HepG2 (cell line): ENCODE data around the gene TMX2. TPM values are rescaled to one million over a fixed set of nuclear protein-coding genes. Genes with fewer than 3 reads are reported as not detected.

Source experiments
- ATAC-seq: fragments of 200-7000 bp; cut with Tn5 transposase; 3 replicates; pipeline ENCODE4 v1.9.1; 2020; ENCODE audit warnings: mild to moderate bottlenecking, moderate library complexity
- BruUV-seq: library from RNA; stranded (reverse); fragments of 400-500 nt; replicated peaks from 2 replicates; lab custom pipeline; 2021; lab: Mats Ljungman, UMichigan
- CTCF ChIA-PET: fragments of 300-600 bp; formaldehyde crosslinking; extraction: SDS; loops from one replicate; lab custom pipeline; 2021; ENCODE audit warnings: low total read pairs, inconsistent platforms, low intra/inter-chr PET ratio; lab: Yijun Ruan, JAX
- POLR2A ChIA-PET: fragments of 350-600 bp; sonication (Branson Sonifier 250); formaldehyde crosslinking; loops from one replicate; lab custom pipeline; 2020; ENCODE audit warnings: antibody characterized with exemption, inconsistent platforms; lab: Yijun Ruan, JAX
- DNase-seq: peaks from one replicate; pipeline ENCODE4 v3.0.0-alpha.2; 2015; ENCODE audit warnings: low spot score
- FAIRE-seq: peaks from 3 replicates; lab custom pipeline; 2011; peaks lifted over from hg19 to GRCh38; lab: Jason Lieb, UNC
- H2AFZ ChIP-seq: one replicate; pipeline ENCODE4 v1.6.1; 2011; ENCODE audit warnings: low read length, inconsistent platforms
- H3K27ac ChIP-seq: fragments of 300-600 bp; 3 replicates; pipeline ENCODE4 v1.8.0; 2011; ENCODE audit warnings: mixed run types, mild to moderate bottlenecking, mixed read lengths, low read length, inconsistent platforms; ENCODE audit not compliant: insufficient read depth; ENCODE audit errors: extremely low read length
- H3K27me3 ChIP-seq, 2 experiments: fragments of 200-600 bp in 1 of 2; 2 replicates in 1 of 2; 3 replicates in 1 of 2; pipeline versions ENCODE4 v1.6.0 to v1.8.0; 2011; ENCODE audit warnings: low read length in 2 of 2, mild to moderate bottlenecking in 2 of 2, moderate library complexity in 2 of 2, inconsistent platforms in 1 of 2; ENCODE audit not compliant: insufficient read depth in 2 of 2, control insufficient read depth in 1 of 2
- H3K36me3 ChIP-seq, 2 experiments: fragments of 200-600 bp in 1 of 2; replicated peaks in 1 of 2; 2 replicates in 1 of 2; 3 replicates in 1 of 2; pipeline versions ENCODE4 v1.5.1 to v1.8.0; 2011; ENCODE audit warnings: low read length in 2 of 2, inconsistent platforms in 1 of 2; ENCODE audit not compliant: insufficient read depth in 2 of 2, control insufficient read depth in 1 of 2
- H3K4me1 ChIP-seq: 2 replicates; pipeline ENCODE4 v1.5.1; 2012; ENCODE audit warnings: low read length, inconsistent platforms; ENCODE audit not compliant: insufficient read depth
- H3K4me2 ChIP-seq: 2 replicates; pipeline ENCODE4 v1.6.0; 2011; ENCODE audit warnings: low read depth, low read length, inconsistent platforms
- H3K4me3 ChIP-seq, 3 experiments: fragments of 200-600 bp in 1 of 3; sonication (generic), shearing (Covaris generic) in 1 of 3; replicated peaks in 1 of 3; 2 replicates each; pipeline ENCODE4 v1.5.1; 2011 to 2016; ENCODE audit warnings: low read length in 3 of 3, inconsistent platforms in 2 of 3, low read depth in 2 of 3, mild to moderate bottlenecking in 2 of 3, control low read depth in 1 of 3, mixed read lengths in 1 of 3; ENCODE audit not compliant: insufficient read depth in 1 of 3
- H3K79me2 ChIP-seq: one replicate; pipeline ENCODE4 v1.6.1; 2011; ENCODE audit warnings: low read length, inconsistent platforms; ENCODE audit not compliant: insufficient read depth
- H3K9ac ChIP-seq: 2 replicates; pipeline ENCODE4 v1.6.0; 2011; ENCODE audit warnings: mild to moderate bottlenecking, low read depth, low read length, inconsistent platforms; ENCODE audit not compliant: insufficient read depth
- H3K9me3 ChIP-seq: 2 replicates; pipeline ENCODE4 v1.5.1; 2012; ENCODE audit warnings: mild to moderate bottlenecking, low read length
- H4K20me1 ChIP-seq: 2 replicates; pipeline ENCODE4 v1.6.0; 2011; ENCODE audit warnings: inconsistent platforms, mild to moderate bottlenecking, low read length, moderate library complexity; ENCODE audit not compliant: insufficient read depth
- BCL6 ChIP-seq: IDR thresholded peaks from 2 replicates; pipeline ENCODE4 v1.6.1; 2016; ENCODE audit warnings: missing genetic modification reagents, missing compliant biosample characterization
- ELF3 ChIP-seq: IDR thresholded peaks from 2 replicates; pipeline ENCODE4 v1.6.1; 2016; ENCODE audit warnings: missing genetic modification reagents, missing compliant biosample characterization
- ELF4 ChIP-seq: sonication (generic); formaldehyde crosslinking; IDR thresholded peaks from 2 replicates; pipeline ENCODE4 v1.5.0; 2020; ENCODE audit warnings: missing genetic modification reagents, mild to moderate bottlenecking, moderate library complexity, borderline replicate concordance
- FOSL2 ChIP-seq: sonication (generic); formaldehyde crosslinking; IDR thresholded peaks from 2 replicates; pipeline ENCODE4 v1.4.0; 2020; ENCODE audit warnings: missing genetic modification reagents
- HMG20A ChIP-seq: IDR thresholded peaks from 2 replicates; pipeline ENCODE4 v1.6.1; 2016; ENCODE audit warnings: borderline replicate concordance
- HNF4A ChIP-seq: sonication (generic); formaldehyde crosslinking; IDR thresholded peaks from 2 replicates; pipeline ENCODE4 v1.4.0; 2020; ENCODE audit warnings: missing genetic modification reagents
- HNF4G ChIP-seq, 2 experiments: sonication (generic) in 1 of 2; formaldehyde crosslinking in 1 of 2; IDR thresholded peaks; 2 replicates each; pipeline versions ENCODE4 v1.4.0 to v1.6.1; 2011 to 2020; ENCODE audit warnings: borderline replicate concordance in 2 of 2, low read depth in 2 of 2, mild to moderate bottlenecking in 2 of 2, low read length in 1 of 2, missing genetic modification reagents in 1 of 2, moderate library complexity in 1 of 2
- KDM3A ChIP-seq: IDR thresholded peaks from 2 replicates; pipeline ENCODE4 v1.6.1; 2018; ENCODE audit warnings: low read depth, missing compliant biosample characterization
- MAFK ChIP-seq, 2 experiments: IDR thresholded peaks in 1 of 2; conservative IDR thresholded peaks in 1 of 2; 2 replicates each; pipeline ENCODE4 v1.6.1; 2011; ENCODE audit warnings: improper control_type of control experiment in 2 of 2, low read length in 2 of 2
- SMC3 ChIP-seq: IDR thresholded peaks from 2 replicates; pipeline ENCODE4 v1.6.1; 2011; ENCODE audit warnings: low read length, improper control_type of control experiment
- SMYD3 ChIP-seq: sonication (generic); formaldehyde crosslinking; IDR thresholded peaks from 2 replicates; pipeline ENCODE4 v1.8.1; 2023; ENCODE audit warnings: mild to moderate bottlenecking, missing genetic modification reagents
- ZBTB20 ChIP-seq: sonication (generic); formaldehyde crosslinking; IDR thresholded peaks from 2 replicates; pipeline ENCODE4 v1.8.1; 2023; ENCODE audit warnings: missing genetic modification reagents, low read depth, mild to moderate bottlenecking, borderline replicate concordance
- ZNF234 ChIP-seq: sonication (generic); formaldehyde crosslinking; conservative IDR thresholded peaks from 2 replicates; pipeline ENCODE4 v1.5.1; 2020; ENCODE audit warnings: mild to moderate bottlenecking, missing genetic modification reagents
- whole genome bisulfite sequencing: methylation state at CpG from one replicate; pipeline ENCODE4 v1.1.6; 2017; ENCODE audit warnings: low lambda C conversion rate; 5-methylcytosine and 5-hydroxymethylcytosine counted together
- in situ Hi-C: cut with HindIII; loops from 2 replicates; pipeline ENCODE4 v1.10.0; 2017; ENCODE audit warnings: low pct_unique_long_range_greater_than_20kb; ENCODE audit not compliant: extremely low pct_ligation_motif_present
- intact Hi-C: fragments of 100-400 bp; cut with micrococcal nuclease; formaldehyde crosslinking; loops from one replicate; pipeline ENCODE4 v1.10.0; 2022; ENCODE audit not compliant: unreplicated experiment
- polyA plus RNA-seq, 8 experiments: library from polyadenylated mRNA; depleted of rRNA in 3 of 8; stranded (reverse) in 7 of 8; unstranded in 1 of 8; fragments of >200 nt; fragmentation: Illumina TruSeq in 4 of 8; extraction: Trizol in 4 of 8; gene quantifications; 2 replicates each; pipeline versions ENCODE4 v1.2.1 to v1.2.3, GENCODE V29; 2011 to 2016; ENCODE audit warnings: low read depth in 4 of 8, missing spikeins in 1 of 8, mixed read lengths in 1 of 8; ENCODE audit not compliant: insufficient read depth in 1 of 8
- total RNA-seq, 5 experiments: library from RNA; depleted of rRNA; stranded (reverse); fragments of >200 nt; fragmentation: Illumina TruSeq; extraction: Trizol; gene quantifications; 2 replicates each; pipeline ENCODE4 v1.2.3, GENCODE V29; 2016; ENCODE audit warnings: low read depth in 1 of 5
- TF ChIP-seq, protein P1 (sequence below): sonication (generic); formaldehyde crosslinking; conservative IDR thresholded peaks from 2 replicates; pipeline ENCODE4 v1.4.0; 2020; ENCODE audit warnings: missing genetic modification reagents
- TF ChIP-seq, protein P2 (sequence below): sonication (generic); formaldehyde crosslinking; IDR thresholded peaks from 2 replicates; pipeline ENCODE4 v1.5.0; 2020; ENCODE audit warnings: mild to moderate bottlenecking, low read depth, missing genetic modification reagents, borderline replicate concordance
- TF ChIP-seq, protein P3 (sequence below): sonication (generic); formaldehyde crosslinking; IDR thresholded peaks from 2 replicates; pipeline ENCODE4 v1.4.0; 2020; ENCODE audit warnings: missing genetic modification reagents
- TF ChIP-seq, protein P4 (sequence below): sonication (generic); formaldehyde crosslinking; IDR thresholded peaks from 2 replicates; pipeline ENCODE4 v1.4.0; 2020; ENCODE audit warnings: mild to moderate bottlenecking, missing genetic modification reagents
- TF ChIP-seq, protein P5 (sequence below): sonication (generic); formaldehyde crosslinking; IDR thresholded peaks from 2 replicates; pipeline ENCODE4 v1.5.0; 2020; ENCODE audit warnings: missing genetic modification reagents

The TMX2 gene
- total and polyA plus RNA-seq, 2 of the 13 experiments (the other 11 are each of a cell fraction or from before 2014, with no cell fraction given): 84.5 to 129 TPM

DNA sequence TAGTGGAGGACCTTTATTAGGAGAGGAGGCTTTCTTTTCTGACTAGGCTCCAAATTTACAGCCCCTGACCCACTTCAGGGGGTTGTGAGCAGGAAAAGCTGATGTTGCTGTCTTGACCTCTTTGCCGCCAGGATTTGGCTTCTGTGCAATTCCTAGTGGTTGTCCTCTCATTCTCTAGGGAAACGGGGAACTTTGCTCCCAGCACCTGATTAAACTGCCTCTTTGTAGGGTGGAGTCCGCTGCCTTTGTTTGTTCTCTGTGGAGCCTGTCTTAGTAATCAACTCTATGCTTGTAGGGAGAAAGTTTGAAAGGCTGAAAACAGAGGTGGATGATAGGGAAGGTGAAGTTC lies 65.5 kb downstream of the TMX2 start:
- peak; percentile 72 for ATAC-seq
- Histone ChIP-seq H3K4me2 (peak overlapping the region; percentile 81), H3K27me3 (no peaks in the 10 kb centered on the region), H3K9me3 (no peaks in the 10 kb centered on the region), H3K4me1 (peaks cover 96% of the 10 kb centered on the region), H4K20me1 (peaks cover 21% of the 10 kb centered on the region; the same call in 1 of the 2 replicates), H2AFZ (no peak overlapping the region), H3K79me2 (peaks cover 89% of the 10 kb centered on the region), H3K4me3 (peak overlapping the region; percentile 29 to 49 (median 43)), H3K27ac (peak overlapping the region; percentile 96), H3K9ac (peak overlapping the region; percentile 83), H3K36me3 (peaks cover 0 to 1% of the 10 kb centered on the region in 2 experiments; a peak in 3 of 5 replicates)
- peak; percentile 77 for FAIRE-seq
- ChIA-PET CTCF (no interaction called here), POLR2A (interaction anchor here (0.8 to 11.1 kb wide), 14 partner anchors 11 to 508 kb away, joined by 3 to 215 read pairs (median 5); partner anchors contain the start of genes BTBD18, CTNND1, MED19 and SELENOH)
- intact Hi-C loops: loop anchor here (1.0 to 2.0 kb wide), 3 partner anchors 15 to 65 kb away; partner anchors contain the start of genes MED19 and TMX2
- WGBS: 0% methylated on average over 3 of the region's 3 CpGs
- in situ Hi-C loops: no loop called here
- peak; percentile 94 for DNase-seq
- BruUV-seq: TSS peak; percentile 98
- TF ChIP-seq MAFK (conservative IDR thresholded peaks at IDR 0.05 in 1 of 2, IDR thresholded peaks at IDR 0.05 in 1 of 2; ENCODE audit: low read length in 2 of 2) (peak; percentile 34 to 56), SMC3 (peak; percentile 6; the same call in 1 of the 2 replicates), FOSL2 (peak; percentile 44; the same call in 1 of the 2 replicates), BCL6 (CRISPR knock-in tag) (peak; percentile 95), ZBTB20 (CRISPR knock-in tag) (no peak), HNF4G (IDR thresholded peaks at IDR 0.05; ENCODE audit: borderline replicate concordance, low read depth, low read length) (peak; percentile 83; the same call in 1 of the 2 replicates), HNF4G (CRISPR knock-in tag; IDR thresholded peaks at IDR 0.05; ENCODE audit: borderline replicate concordance, low read depth) (no peak), KDM3A (CRISPR knock-in tag) (no peak), ZNF234 (CRISPR knock-in tag) (no peak), SMYD3 (CRISPR knock-in tag) (peak; percentile 12; the same call in 1 of the 2 replicates), ELF4 (CRISPR knock-in tag) (peak; percentile 30; the same call in 1 of the 2 replicates), ELF3 (CRISPR knock-in tag) (peak; percentile 38; the same call in 1 of the 2 replicates), HNF4A (CRISPR knock-in tag) (peak; percentile 88), HMG20A (CRISPR knock-in tag) (peak; percentile 63; the same call in 1 of the 2 replicates)
- TF ChIP-seq, protein P1, sequence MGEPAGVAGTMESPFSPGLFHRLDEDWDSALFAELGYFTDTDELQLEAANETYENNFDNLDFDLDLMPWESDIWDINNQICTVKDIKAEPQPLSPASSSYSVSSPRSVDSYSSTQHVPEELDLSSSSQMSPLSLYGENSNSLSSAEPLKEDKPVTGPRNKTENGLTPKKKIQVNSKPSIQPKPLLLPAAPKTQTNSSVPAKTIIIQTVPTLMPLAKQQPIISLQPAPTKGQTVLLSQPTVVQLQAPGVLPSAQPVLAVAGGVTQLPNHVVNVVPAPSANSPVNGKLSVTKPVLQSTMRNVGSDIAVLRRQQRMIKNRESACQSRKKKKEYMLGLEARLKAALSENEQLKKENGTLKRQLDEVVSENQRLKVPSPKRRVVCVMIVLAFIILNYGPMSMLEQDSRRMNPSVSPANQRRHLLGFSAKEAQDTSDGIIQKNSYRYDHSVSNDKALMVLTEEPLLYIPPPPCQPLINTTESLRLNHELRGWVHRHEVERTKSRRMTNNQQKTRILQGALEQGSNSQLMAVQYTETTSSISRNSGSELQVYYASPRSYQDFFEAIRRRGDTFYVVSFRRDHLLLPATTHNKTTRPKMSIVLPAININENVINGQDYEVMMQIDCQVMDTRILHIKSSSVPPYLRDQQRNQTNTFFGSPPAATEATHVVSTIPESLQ (CRISPR knock-in tag): no peak
- TF ChIP-seq, protein P2, sequence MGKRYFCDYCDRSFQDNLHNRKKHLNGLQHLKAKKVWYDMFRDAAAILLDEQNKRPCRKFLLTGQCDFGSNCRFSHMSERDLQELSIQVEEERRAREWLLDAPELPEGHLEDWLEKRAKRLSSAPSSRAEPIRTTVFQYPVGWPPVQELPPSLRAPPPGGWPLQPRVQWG (CRISPR knock-in tag): no peak
- TF ChIP-seq, protein P3, sequence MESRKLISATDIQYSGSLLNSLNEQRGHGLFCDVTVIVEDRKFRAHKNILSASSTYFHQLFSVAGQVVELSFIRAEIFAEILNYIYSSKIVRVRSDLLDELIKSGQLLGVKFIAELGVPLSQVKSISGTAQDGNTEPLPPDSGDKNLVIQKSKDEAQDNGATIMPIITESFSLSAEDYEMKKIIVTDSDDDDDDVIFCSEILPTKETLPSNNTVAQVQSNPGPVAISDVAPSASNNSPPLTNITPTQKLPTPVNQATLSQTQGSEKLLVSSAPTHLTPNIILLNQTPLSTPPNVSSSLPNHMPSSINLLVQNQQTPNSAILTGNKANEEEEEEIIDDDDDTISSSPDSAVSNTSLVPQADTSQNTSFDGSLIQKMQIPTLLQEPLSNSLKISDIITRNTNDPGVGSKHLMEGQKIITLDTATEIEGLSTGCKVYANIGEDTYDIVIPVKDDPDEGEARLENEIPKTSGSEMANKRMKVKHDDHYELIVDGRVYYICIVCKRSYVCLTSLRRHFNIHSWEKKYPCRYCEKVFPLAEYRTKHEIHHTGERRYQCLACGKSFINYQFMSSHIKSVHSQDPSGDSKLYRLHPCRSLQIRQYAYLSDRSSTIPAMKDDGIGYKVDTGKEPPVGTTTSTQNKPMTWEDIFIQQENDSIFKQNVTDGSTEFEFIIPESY: no peak
- TF ChIP-seq, protein P4, sequence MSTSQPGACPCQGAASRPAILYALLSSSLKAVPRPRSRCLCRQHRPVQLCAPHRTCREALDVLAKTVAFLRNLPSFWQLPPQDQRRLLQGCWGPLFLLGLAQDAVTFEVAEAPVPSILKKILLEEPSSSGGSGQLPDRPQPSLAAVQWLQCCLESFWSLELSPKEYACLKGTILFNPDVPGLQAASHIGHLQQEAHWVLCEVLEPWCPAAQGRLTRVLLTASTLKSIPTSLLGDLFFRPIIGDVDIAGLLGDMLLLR: no peak
- TF ChIP-seq, protein P5, sequence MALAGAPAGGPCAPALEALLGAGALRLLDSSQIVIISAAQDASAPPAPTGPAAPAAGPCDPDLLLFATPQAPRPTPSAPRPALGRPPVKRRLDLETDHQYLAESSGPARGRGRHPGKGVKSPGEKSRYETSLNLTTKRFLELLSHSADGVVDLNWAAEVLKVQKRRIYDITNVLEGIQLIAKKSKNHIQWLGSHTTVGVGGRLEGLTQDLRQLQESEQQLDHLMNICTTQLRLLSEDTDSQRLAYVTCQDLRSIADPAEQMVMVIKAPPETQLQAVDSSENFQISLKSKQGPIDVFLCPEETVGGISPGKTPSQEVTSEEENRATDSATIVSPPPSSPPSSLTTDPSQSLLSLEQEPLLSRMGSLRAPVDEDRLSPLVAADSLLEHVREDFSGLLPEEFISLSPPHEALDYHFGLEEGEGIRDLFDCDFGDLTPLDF (CRISPR knock-in tag): peak; percentile 39; the same call in 1 of the 2 replicates
